Erythroblast (primary cell): ENCODE measurements around the gene HAGHL.

Source experiments
- DNase-seq, 2 experiments: peaks; one replicate each; lab custom pipeline; 2025; lab: John Stamatoyannopoulos, UW
- GATA1 ChIP-seq: IDR thresholded peaks from 2 replicates; pipeline ENCODE4 v1.6.1; 2011; ENCODE audit warnings: low read depth, mild to moderate bottlenecking, control low read depth, low read length, moderate library complexity
- POLR2A ChIP-seq: IDR thresholded peaks from 2 replicates; pipeline ENCODE4 v1.6.1; 2011; ENCODE audit warnings: mild to moderate bottlenecking, low read length

Gene HAGHL

GRCh38 chr16:724188-725040 is 2.5 kb upstream of the HAGHL start:
- TF ChIP-seq GATA1 (no peak), POLR2A (no peak)
- no peak for DNase-seq

GRCh38 chr16:725041-725376 is 1.9 kb upstream of the HAGHL start:
- TF ChIP-seq POLR2A (no peak), GATA1 (no peak)
- DNase-seq = no peak

GRCh38 chr16:725463-726187 is 1.3 kb upstream of the HAGHL start:
- DNase-seq = no peak
- TF ChIP-seq POLR2A (no peak), GATA1 (no peak)

GRCh38 chr16:726188-726437 is 793 bp upstream of the HAGHL start:
- no peak for DNase-seq
- TF ChIP-seq POLR2A (no peak), GATA1 (no peak)

GRCh38 chr16:727291-727977 is 528 bp downstream of the HAGHL start:
- TF ChIP-seq POLR2A = no peak
- TF ChIP-seq GATA1 = no peak
- peak; percentile 69 to 77 for DNase-seq

GRCh38 chr16:728131-728889 is 1.4 kb downstream of the HAGHL start:
- TF ChIP-seq POLR2A (no peak), GATA1 (no peak)
- peak; percentile 80 to 85 for DNase-seq

GRCh38 chr16:728890-729744 is 2.2 kb downstream of the HAGHL start:
- TF ChIP-seq GATA1 (no peak), POLR2A (no peak)
- no peak for DNase-seq

GRCh38 chr16:729768-730665 is 3.1 kb downstream of the HAGHL start:
- no peak for DNase-seq
- no peak for TF ChIP-seq GATA1
- peak; percentile 25 for TF ChIP-seq POLR2A

GRCh38 chr16:730666-731509 is 4.0 kb downstream of the HAGHL start:
- DNase-seq = no peak
- TF ChIP-seq GATA1 (no peak), POLR2A (no peak)

GRCh38 chr16:732332-732731 is 5.4 kb downstream of the HAGHL start:
- TF ChIP-seq POLR2A (no peak), GATA1 (no peak)
- DNase-seq = no peak

GRCh38 chr16:732936-733335 is 6.0 kb downstream of the HAGHL start:
- TF ChIP-seq POLR2A (no peak), GATA1 (no peak)
- no peak for DNase-seq
